BJ (cell line): ENCODE results near the gene WHRN. TPM values are rescaled to one million over a fixed set of nuclear protein-coding genes. Genes with fewer than 3 reads are reported as not detected.

Experiments used
- CTCF ChIA-PET: fragments of 350-600 bp; formaldehyde crosslinking; extraction: SDS; loops from one replicate; lab custom pipeline; 2021; ENCODE audit warnings: antibody characterized with exemption, inconsistent platforms; lab: Yijun Ruan, JAX
- POLR2A ChIA-PET: fragments of 300-600 bp; sonication (Branson Sonifier 250); formaldehyde crosslinking; extraction: SDS; loops from one replicate; lab custom pipeline; 2021; ENCODE audit warnings: antibody characterized with exemption; lab: Charles Lee
- DNase-seq: peaks from one replicate; pipeline ENCODE4 v3.0.0-alpha.2; 2011; ENCODE audit warnings: low read depth
- H3K27me3 ChIP-seq: 2 replicates; pipeline ENCODE4 v1.6.0; 2011; ENCODE audit warnings: low read length; ENCODE audit not compliant: control insufficient read depth, insufficient read depth
- H3K36me3 ChIP-seq: 2 replicates; pipeline ENCODE4 v1.5.1; 2011; ENCODE audit warnings: low read length; ENCODE audit not compliant: control insufficient read depth, insufficient read depth
- H3K4me3 ChIP-seq: 2 replicates; pipeline ENCODE4 v1.5.1; 2011; ENCODE audit warnings: low read depth, mild to moderate bottlenecking, control low read depth, low read length
- polyA plus RNA-seq: library from polyadenylated mRNA; depleted of rRNA; stranded (reverse); fragments of >200 nt; gene quantifications from 2 replicates; pipeline ENCODE4 v1.2.3, GENCODE V29; 2011
- TF ChIP-seq, protein P1 (sequence below): IDR thresholded peaks from 2 replicates; pipeline ENCODE4 v1.5.1; 2011; ENCODE audit warnings: low read depth, mild to moderate bottlenecking, control low read depth, inconsistent platforms, low read length, moderate library complexity; ENCODE audit not compliant: insufficient read depth

The WHRN gene
- polyA plus RNA-seq, 1 experiment, result 1.5 TPM

DNA sequence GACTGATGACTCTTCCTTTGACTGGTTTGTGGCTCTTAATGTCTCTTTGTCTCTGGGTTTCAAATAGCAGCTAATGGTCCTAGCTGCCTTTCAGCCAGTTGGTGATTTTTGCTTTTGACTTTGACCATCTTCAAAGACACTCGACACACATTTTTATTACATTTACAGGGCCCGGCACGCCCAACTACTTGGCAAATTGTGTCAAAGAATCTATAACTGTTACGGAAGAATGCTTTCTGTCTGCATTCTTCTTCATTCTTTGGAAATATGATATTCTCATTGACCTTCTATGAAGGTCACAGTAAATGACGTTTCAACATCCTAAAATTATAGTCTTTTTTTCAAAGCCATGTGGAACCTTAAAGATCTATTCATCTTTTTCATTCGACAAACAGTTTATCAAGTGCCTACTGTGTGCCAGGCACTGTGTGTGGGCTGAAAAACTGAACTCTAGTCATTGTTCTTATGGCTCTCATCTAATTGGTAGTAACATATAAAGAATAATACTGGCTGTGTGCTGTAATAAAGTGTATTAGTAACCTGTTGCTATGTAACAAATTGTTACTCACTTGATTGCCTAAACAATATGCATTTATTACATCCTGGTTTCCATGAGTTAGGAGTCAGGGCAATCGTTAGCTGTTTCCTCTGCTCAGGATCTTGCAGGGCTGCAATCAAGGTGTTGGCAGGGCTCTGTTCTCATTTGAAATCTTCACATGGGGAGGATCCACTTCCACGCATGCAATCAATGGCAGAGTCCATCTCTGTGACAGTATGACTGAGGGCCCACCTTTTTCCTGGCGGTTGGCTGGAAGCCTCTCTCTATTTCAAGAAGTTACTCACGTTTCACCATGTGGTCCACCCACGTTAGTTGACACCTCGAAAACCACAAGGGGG, 7.0 kb upstream of the WHRN start:
- CTCF ChIA-PET, result interaction anchor here (1.5 kb wide), 1 partner anchor 78 kb away, joined by 5 read pairs; no protein-coding TSS in a partner anchor
- H3K36me3 ChIP-seq, result no peaks in the 10 kb centered on the region
- TF ChIP-seq, protein P1, sequence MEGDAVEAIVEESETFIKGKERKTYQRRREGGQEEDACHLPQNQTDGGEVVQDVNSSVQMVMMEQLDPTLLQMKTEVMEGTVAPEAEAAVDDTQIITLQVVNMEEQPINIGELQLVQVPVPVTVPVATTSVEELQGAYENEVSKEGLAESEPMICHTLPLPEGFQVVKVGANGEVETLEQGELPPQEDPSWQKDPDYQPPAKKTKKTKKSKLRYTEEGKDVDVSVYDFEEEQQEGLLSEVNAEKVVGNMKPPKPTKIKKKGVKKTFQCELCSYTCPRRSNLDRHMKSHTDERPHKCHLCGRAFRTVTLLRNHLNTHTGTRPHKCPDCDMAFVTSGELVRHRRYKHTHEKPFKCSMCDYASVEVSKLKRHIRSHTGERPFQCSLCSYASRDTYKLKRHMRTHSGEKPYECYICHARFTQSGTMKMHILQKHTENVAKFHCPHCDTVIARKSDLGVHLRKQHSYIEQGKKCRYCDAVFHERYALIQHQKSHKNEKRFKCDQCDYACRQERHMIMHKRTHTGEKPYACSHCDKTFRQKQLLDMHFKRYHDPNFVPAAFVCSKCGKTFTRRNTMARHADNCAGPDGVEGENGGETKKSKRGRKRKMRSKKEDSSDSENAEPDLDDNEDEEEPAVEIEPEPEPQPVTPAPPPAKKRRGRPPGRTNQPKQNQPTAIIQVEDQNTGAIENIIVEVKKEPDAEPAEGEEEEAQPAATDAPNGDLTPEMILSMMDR, result no peak
- H3K4me3 ChIP-seq, result no peak overlapping the region
- POLR2A ChIA-PET, result no interaction called here
- peaks cover 27% of the 10 kb centered on the region for H3K27me3 ChIP-seq
- no peak for DNase-seq

DNA sequence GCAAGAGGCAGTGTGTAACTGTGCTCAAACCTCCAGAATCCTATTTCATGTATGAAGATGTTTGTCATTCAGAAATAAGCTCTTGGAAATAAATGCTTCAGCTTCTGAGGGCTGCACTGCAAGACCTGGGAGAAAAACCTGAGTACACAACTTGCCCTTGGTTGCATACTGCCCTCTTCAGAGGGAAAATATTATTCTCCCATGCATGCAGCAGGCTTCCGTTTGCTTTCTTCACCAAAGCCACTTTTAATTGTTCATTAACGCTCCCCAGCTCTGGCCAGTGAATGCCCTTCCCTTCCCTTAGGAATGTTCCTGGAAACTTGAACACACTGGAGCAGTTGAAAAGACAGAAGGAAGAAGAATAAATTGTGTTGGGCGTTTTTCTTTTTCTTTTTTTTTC, 2.5 kb upstream of the WHRN start:
- CTCF ChIA-PET, result interaction anchor here (0.7 to 1.9 kb wide), 7 partner anchors 18 to 146 kb away, joined by 3 to 9 read pairs (median 4); no protein-coding TSS in a partner anchor
- no peaks in the 10 kb centered on the region for H3K36me3 ChIP-seq
- TF ChIP-seq, protein P1, result peak; percentile 43
- H3K4me3 ChIP-seq, result no peak overlapping the region
- no peak for DNase-seq
- peaks cover 29% of the 10 kb centered on the region for H3K27me3 ChIP-seq
- POLR2A ChIA-PET, result no interaction called here

DNA sequence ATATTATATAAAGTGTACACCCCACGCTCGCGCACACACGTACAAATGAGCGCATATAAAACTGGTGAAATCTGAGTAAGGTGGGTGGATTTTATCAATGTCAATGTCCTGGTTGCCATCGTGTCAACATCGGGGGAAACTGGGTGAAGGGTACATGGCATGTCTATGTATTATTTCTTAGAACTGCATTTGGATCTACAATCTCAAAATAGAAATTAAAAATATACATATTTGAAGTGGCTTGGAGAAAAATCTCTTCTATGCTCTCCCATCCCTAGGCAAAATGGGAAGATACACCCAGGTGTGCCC, 763 bp upstream of the WHRN start:
- DNase-seq, result no peak
- Histone ChIP-seq H3K36me3 (no peaks in the 10 kb centered on the region), H3K27me3 (peaks cover 23% of the 10 kb centered on the region), H3K4me3 (peak overlapping the region; percentile 57)
- ChIA-PET POLR2A (no interaction called here), CTCF (interaction anchor here (1.2 to 1.9 kb wide), 2 partner anchors 14 to 147 kb away, joined by 5 to 9 read pairs; no protein-coding TSS in a partner anchor)
- TF ChIP-seq, protein P1, result no peak

DNA sequence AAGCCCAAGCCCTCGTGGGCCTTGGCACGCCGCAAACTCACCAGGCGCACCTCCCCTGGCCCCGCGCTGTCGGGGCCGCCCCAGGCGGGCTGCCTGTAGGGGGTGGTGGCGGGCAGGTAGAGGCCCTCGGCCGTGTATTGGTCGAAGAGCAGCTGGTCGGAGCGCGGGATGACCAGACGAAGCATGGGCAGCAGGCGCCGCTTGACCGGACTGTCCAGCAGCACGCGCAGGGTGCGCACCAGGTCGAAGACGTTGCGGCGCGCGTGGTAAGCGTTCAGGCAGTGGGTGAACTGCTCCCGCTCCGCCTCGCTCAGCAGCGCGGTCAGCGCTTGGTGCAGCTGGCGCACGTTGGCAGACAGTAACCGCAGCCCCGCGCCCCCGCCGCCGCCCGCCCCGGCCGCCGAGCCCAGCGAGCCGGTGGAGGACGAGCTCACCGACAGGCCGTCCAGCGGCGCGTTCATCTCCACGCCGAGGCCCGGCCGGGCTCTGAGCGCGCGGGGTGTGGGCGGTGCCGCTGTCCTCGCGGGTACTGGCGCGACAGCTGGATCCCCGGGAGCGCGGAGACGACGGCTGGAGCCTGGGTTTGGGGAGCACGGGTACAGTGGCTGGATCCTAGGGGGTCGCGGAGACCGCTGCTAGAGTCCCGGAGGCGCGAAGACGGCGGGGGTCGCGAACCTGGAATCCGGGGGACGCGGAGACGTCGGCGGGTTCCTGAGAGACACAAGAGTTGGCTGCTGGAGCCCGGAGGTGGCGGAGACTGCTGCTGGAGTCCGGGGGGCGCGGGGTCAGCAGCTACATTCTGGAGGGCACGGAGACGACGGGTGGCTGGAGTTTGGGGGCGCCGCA, 709 bp downstream of the WHRN start:
- no peak for DNase-seq
- peak overlapping the region; percentile 57 for H3K4me3 ChIP-seq
- H3K36me3 ChIP-seq, result no peaks in the 10 kb centered on the region
- POLR2A ChIA-PET, result no interaction called here
- H3K27me3 ChIP-seq, result peaks cover 16% of the 10 kb centered on the region
- CTCF ChIA-PET, result interaction anchor here (0.7 to 2.0 kb wide), 5 partner anchors 9 to 149 kb away, joined by 3 to 9 read pairs (median 5); no protein-coding TSS in a partner anchor
- TF ChIP-seq, protein P1, result peak; percentile 45
